Epidermal melanocyte (primary cell): Measurements from ENCODE around the gene COX6A2.
"Not testable (repeated sequence)": the region's sequence is repeated elsewhere in the genome, so short reads cannot be mapped to it uniquely, and the experiment has no call there.

Experiments
- DNase-seq: peaks from one replicate; pipeline ENCODE4 v3.0.0; 2011; ENCODE audit warnings: low spot score; ENCODE audit not compliant: insufficient read length

The COX6A2 gene

GRCh38 chr16:31438414-31438813 lies 10.3 kb upstream of the COX6A2 start:
- no peak for DNase-seq

DNA sequence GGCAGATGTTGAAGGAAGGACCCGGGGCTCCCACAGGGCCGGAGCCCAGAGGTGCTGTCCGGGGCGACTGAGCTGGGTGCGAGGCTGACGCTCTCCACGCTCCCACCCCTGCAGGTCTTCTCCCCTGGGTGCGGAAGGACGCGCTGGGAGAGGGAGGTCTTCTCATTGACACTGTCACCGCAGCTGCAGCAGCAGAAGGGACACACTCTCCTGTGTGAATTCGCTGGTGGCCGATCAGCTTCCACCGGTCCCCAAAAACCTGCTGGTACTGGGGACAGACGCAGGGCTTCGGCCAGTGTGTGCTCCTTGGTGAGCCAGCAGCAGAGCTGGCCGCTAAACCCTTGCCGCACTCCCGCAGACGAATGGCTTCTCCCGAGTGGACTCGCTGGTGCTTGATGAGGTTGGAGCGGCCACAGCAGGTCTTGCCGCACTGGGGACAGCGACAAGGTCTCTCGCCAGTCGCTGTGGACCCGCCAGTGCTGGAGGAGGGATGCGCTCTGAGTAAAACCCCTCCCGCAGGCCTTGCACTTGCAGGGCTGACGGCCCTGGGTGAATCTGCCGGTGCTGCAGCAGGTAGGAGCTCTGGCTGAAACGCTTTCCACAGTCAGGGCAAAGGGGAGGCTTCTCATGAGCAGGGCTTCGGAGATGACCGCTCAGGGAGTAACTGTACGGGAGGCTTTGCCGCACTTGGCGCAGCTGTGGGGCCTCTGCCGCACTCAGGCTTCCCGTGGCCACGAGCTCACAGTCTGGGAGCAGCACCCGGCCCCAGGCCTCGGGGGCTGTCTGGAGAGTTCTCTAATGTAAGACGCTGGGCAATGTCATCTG lies 8.3 kb upstream of the COX6A2 start:
- no peak for DNase-seq

DNA sequence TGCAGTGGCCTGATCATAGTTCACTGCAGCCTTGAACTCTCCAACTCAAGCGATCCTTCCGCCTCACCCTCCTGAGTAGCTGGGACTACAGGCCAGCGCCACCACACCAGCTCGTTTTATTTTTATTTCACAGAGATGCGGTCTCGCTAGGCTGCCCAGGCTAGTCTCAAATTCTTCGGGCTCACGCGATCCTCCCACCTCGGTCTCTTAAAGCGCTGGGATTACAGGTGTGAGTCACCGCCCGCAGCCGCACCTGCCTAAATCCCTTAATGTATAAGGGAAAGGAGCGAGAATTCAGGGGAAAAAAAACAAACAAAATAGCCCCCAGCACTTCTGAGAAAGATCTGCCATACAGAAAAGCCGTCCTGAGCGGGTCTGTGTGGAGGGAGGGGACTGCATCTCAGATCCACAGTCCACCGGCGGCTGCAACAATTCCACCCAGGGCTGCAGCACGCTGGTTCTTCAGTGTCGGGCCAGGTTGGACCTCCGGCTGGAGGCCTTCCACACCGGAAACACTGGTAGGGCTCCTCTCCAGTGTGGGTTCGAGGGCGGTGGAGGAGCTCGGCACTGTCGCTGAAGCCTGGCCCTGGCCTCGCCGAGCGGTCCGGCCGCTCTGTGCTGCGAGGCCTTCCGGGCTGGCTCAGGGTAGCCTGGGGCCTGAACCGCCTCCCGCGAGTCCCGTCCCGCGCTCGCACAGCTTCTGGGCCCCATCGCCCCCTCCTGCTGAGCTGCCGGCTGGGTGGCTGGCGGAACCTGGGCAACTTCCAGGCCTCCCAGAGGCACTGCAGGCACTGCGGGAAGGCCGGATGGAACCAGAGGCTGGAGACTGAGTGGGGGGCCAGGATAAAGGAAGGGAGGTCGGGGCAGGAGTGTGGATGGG lies 7.4 kb upstream of the COX6A2 start:
- DNase-seq = no peak

DNA sequence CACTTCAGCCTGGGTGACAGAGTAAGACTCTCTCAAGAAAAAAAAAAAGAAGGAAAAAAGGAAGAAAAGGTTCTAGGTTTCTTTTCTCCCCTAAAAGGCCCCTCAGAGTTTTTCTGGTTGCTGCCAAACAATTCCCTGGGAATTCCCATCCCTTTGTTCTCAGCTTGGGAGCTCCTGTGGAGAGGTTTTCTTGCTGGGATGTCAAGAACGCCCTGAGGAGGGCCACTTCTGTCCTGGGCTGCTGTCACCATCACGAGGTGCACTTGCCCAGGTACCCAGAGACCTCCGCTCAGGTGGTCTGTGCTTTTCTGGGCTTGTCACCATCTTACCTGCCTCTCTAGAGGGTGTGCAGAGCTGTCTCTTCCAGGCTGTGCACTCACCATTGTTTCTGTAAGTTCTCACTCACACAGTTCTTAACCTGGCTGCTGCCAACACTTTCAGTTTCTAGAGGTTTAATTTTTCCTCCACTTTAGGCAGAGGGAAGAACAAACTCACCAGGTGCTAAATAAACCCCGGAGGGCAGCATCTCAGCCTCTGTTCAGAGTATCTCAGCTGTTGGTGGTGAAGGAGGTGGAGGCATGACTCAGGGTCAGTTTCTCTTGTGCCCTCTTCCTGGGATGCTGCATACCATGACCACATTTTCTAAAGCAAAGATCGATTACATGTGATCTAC lies 2.4 kb upstream of the COX6A2 start:
- no peak for DNase-seq

GRCh38 chr16:31429796-31430195 lies 1.6 kb upstream of the COX6A2 start:
- DNase-seq = no peak

GRCh38 chr16:31429314-31429713 lies 1.2 kb upstream of the COX6A2 start:
- no peak for DNase-seq

DNA sequence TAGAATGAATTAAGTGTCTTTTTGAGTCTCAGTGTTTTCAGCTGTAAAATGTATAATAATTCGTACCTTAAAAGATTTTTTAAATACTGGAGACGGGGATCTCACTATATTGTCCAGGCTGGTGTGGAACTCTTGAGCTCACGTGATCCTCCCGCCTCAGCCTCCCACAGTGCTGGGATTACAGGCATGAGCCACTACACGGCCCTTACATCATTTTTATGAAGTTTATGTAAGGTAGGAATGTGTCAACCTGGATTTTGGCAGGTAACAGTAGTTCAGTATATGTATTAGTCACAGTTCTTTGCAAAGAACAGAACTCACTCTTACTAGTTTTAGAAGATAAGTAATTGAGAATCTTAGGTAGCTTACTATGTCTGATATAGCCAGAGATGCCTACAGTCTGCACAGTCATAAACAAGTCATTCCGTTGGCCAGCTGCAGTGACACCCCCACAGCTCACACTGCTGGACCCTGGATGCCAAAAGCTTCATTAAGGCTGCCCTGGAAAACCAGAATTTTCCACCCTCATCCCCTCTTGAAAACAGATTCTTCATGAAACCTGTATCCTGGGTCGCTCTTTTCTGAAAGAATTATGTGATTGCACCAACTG lies 583 bp upstream of the COX6A2 start:
- no peak for DNase-seq

GRCh38 chr16:31427441-31428278 lies 500 bp downstream of the COX6A2 start:
- peak; percentile 74 for DNase-seq

DNA sequence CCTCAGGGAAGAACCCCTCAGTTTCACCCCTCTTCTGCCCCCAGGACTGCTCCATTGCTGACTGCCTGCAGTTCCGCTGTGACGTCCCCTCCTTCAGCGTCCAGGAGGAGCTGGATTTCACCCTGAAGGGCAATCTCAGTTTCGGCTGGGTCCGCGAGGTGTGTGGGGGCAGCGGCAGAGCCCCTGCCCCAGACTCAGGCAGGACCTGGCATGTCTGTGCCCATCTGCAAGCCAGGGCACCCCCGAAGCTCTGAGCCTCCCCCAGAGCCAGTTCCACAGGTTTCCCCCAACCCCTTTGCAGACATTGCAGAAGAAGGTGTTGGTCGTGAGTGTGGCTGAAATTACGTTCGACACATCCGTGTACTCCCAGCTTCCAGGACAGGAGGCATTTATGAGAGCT lies 4.4 kb downstream of the COX6A2 start:
- no peak for DNase-seq

DNA sequence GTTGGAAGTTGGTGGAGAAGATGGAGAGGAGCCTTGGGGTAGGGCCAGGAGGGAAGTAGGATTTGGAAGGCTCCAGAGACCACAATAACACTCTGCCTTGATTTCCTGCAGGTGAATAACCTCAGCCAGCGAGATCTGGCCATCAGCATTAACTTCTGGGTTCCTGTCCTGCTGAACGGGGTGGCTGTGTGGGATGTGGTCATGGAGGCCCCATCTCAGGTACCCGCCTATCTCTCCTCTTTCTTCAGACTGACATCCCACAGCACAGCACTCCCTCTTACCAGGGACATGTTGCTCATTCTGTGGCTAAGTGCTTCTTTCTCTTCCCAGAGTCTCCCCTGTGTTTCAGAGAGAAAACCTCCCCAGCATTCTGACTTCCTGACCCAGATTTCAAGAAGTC lies 4.9 kb downstream of the COX6A2 start:
- DNase-seq = no peak

DNA sequence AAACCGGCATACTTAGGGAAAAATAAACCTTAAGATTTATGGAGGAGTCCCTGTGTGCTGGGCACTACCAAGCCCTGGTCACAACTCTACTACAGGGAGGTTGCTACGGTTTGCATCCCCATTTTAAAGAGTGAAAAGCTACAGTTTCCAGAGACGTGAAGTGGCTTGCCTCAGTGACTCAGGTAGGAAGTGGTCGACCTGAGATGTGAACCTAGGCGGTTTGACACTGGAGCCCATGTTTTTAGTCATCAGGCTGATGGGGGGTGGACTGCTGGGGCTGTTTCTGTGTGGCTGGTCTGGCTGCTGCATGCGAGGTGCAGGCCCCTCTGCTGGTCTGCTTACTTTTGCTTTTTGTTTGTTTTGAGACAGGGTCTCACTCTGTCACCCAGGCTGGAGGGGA lies 6.6 kb downstream of the COX6A2 start:
- no peak for DNase-seq

DNA sequence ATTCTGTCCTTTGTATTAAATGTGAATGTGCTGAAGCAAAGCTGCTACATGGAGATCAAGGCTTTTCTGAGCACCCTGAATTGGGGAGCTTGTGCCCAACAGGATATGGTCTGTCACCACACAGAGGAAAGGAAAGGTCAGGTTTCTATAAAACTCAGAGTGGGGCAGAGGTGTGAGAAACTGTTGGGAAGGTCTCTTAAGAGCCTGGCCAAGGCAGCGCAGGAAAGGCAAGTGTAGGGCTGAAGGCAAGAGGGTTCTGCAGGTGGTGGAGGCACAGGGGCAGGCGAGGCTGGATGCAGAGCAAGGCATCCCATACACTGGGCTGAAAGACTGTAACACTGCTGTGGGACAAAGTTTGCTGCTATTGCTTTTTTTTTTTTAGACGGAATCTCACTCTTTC lies 8.1 kb downstream of the COX6A2 start:
- DNase-seq = no peak

DNA sequence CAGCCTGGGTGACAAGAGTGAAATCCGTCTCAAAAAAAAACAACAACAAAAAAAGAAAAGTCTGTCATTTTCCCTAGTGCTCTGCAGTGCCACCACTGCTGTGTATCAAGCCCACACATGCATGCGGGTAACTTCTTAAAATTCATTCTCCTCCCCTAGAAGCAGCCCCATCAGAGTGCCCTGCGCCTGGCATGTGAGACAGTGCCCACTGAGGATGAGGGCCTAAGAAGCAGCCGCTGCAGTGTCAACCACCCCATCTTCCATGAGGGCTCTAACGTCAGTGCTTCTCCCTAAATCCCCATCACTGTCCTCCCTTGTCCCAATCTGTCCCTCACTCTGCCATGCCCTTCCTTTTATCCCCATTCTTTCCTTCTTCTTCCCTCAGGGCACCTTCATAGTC lies 10.2 kb downstream of the COX6A2 start:
- DNase-seq = no peak

- not testable (repeated sequence) for DNase-seq
Observed at GRCh38 chr16:31417036-31417435, 11.1 kb downstream of the COX6A2 start.

GRCh38 chr16:31416371-31416770 lies 11.8 kb downstream of the COX6A2 start:
- DNase-seq = no peak

- DNase-seq = no peak
Observed at GRCh38 chr16:31414706-31415105, 13.5 kb downstream of the COX6A2 start.

GRCh38 chr16:31413943-31414342 lies 14.2 kb downstream of the COX6A2 start:
- no peak for DNase-seq

- DNase-seq = no peak
Observed at GRCh38 chr16:31413381-31413780, 14.8 kb downstream of the COX6A2 start.

- DNase-seq = no peak
Observed at GRCh38 chr16:31412750-31413149, 15.4 kb downstream of the COX6A2 start.

GRCh38 chr16:31411024-31411844 lies 16.9 kb downstream of the COX6A2 start:
- DNase-seq = no peak
